HEK293 (cell line): ENCODE measurements around the gene AEN.

ENCODE experiments used
- CTCF ChIA-PET: fragments of 350-600 bp; formaldehyde crosslinking; extraction: SDS; loops from one replicate; lab custom pipeline; 2021; ENCODE audit warnings: antibody characterized with exemption; lab: Yijun Ruan, JAX
- POLR2A ChIA-PET: fragments of 300-600 bp; formaldehyde crosslinking; extraction: SDS; loops from one replicate; lab custom pipeline; 2020; ENCODE audit warnings: antibody characterized with exemption, inconsistent platforms; lab: Yijun Ruan, JAX
- H3K27ac ChIP-seq: fragments of 200-500 bp; sonication (Bioruptor generic); 2 replicates; pipeline ENCODE4 v1.5.1; 2014; ENCODE audit warnings: low read depth, low read length, control low read depth, inconsistent platforms; ENCODE audit errors: extremely low read depth
- H3K36me3 ChIP-seq, 2 experiments: fragments of 200-500 bp in 1 of 2; sonication (Bioruptor generic) in 1 of 2; 1 replicate in 1 of 2; 2 replicates in 1 of 2; pipeline ENCODE4 v1.5.1; 2014 to 2017; ENCODE audit warnings: inconsistent platforms in 2 of 2, low read length in 2 of 2; ENCODE audit not compliant: control insufficient read depth in 2 of 2, insufficient read depth in 1 of 2
- H3K4me1 ChIP-seq: fragments of 200-500 bp; sonication (Bioruptor generic); 2 replicates; pipeline ENCODE4 v1.5.1; 2014; ENCODE audit warnings: mild to moderate bottlenecking, low read length, inconsistent platforms; ENCODE audit not compliant: control insufficient read depth, insufficient read depth
- H3K4me3 ChIP-seq: 2 replicates; pipeline ENCODE4 v1.5.1; 2011; ENCODE audit warnings: low read depth, mild to moderate bottlenecking, control low read depth, low read length, moderate library complexity
- H3K9me3 ChIP-seq: fragments of 200-500 bp; sonication (Bioruptor generic); 2 replicates; pipeline ENCODE4 v1.5.1; 2014; ENCODE audit warnings: low read depth, low read length, inconsistent platforms; ENCODE audit not compliant: control insufficient read depth, insufficient read depth
- GLIS1 ChIP-seq: fragments of 450-650 bp; formaldehyde crosslinking; IDR thresholded peaks from 2 replicates; pipeline ENCODE4 v1.5.1; 2016; ENCODE audit warnings: missing biosample characterization, missing genetic modification characterization
- SALL2 ChIP-seq: fragments of 450-650 bp; formaldehyde crosslinking; IDR thresholded peaks from 2 replicates; pipeline ENCODE4 v1.5.0; 2017; ENCODE audit warnings: missing biosample characterization, mild to moderate bottlenecking, missing genetic modification characterization, borderline replicate concordance
- ZBTB26 ChIP-seq: fragments of 450-650 bp; formaldehyde crosslinking; optimal IDR thresholded peaks from 2 replicates; pipeline ENCODE3; 2016; ENCODE audit warnings: missing biosample characterization, mild to moderate bottlenecking, missing genetic modification characterization
- ZBTB49 ChIP-seq: fragments of 450-650 bp; formaldehyde crosslinking; IDR thresholded peaks from 2 replicates; pipeline ENCODE4 v1.5.1; 2016; ENCODE audit warnings: missing biosample characterization, missing genetic modification characterization, low read depth
- ZFP69B ChIP-seq: fragments of 450-650 bp; formaldehyde crosslinking; IDR thresholded peaks from 2 replicates; pipeline ENCODE4 v1.5.1; 2016; ENCODE audit warnings: missing biosample characterization, missing genetic modification characterization
- ZNF10 ChIP-seq: fragments of 450-650 bp; formaldehyde crosslinking; IDR thresholded peaks from 2 replicates; pipeline ENCODE4 v1.5.1; 2017; ENCODE audit warnings: missing biosample characterization, missing genetic modification characterization
- ZNF112 ChIP-seq: fragments of 450-650 bp; formaldehyde crosslinking; IDR thresholded peaks from 2 replicates; pipeline ENCODE4 v1.5.0; 2017; ENCODE audit warnings: missing biosample characterization, missing genetic modification characterization
- ZNF121 ChIP-seq: fragments of 450-650 bp; formaldehyde crosslinking; IDR thresholded peaks from 2 replicates; pipeline ENCODE4 v1.5.1; 2016; ENCODE audit warnings: missing biosample characterization, missing genetic modification characterization
- ZNF211 ChIP-seq: fragments of 450-650 bp; formaldehyde crosslinking; IDR thresholded peaks from 2 replicates; pipeline ENCODE4 v1.5.1; 2016; ENCODE audit warnings: low read depth, missing biosample characterization, missing genetic modification characterization
- ZNF223 ChIP-seq: fragments of 450-650 bp; formaldehyde crosslinking; IDR thresholded peaks from 2 replicates; pipeline ENCODE4 v1.5.1; 2016; ENCODE audit warnings: missing biosample characterization, missing genetic modification characterization
- ZNF473 ChIP-seq: fragments of 450-650 bp; formaldehyde crosslinking; IDR thresholded peaks from 2 replicates; pipeline ENCODE4 v1.5.1; 2017; ENCODE audit warnings: missing biosample characterization, missing genetic modification characterization
- ZNF530 ChIP-seq: fragments of 450-650 bp; formaldehyde crosslinking; IDR thresholded peaks from 2 replicates; pipeline ENCODE4 v1.5.1; 2016; ENCODE audit warnings: low read depth, missing biosample characterization, missing genetic modification characterization
- ZNF544 ChIP-seq: fragments of 450-650 bp; formaldehyde crosslinking; IDR thresholded peaks from 2 replicates; pipeline ENCODE4 v1.5.0; 2017; ENCODE audit warnings: missing biosample characterization, missing genetic modification characterization
- ZNF549 ChIP-seq: fragments of 450-650 bp; IDR thresholded peaks from 2 replicates; pipeline ENCODE4 v1.5.1; 2018; ENCODE audit warnings: missing biosample characterization, missing genetic modification characterization, mild to moderate bottlenecking, inconsistent platforms, moderate library complexity
- ZNF560 ChIP-seq: fragments of 450-650 bp; formaldehyde crosslinking; IDR thresholded peaks from 2 replicates; pipeline ENCODE4 v1.5.1; 2017; ENCODE audit warnings: missing biosample characterization, missing genetic modification characterization, borderline replicate concordance
- ZNF660 ChIP-seq: fragments of 450-650 bp; IDR thresholded peaks from 2 replicates; pipeline ENCODE4 v1.5.1; 2018; ENCODE audit warnings: missing biosample characterization, mild to moderate bottlenecking, missing genetic modification characterization
- ZNF707 ChIP-seq: fragments of 450-650 bp; formaldehyde crosslinking; IDR thresholded peaks from 2 replicates; pipeline ENCODE4 v1.5.1; 2016; ENCODE audit warnings: missing biosample characterization, missing genetic modification characterization
- TF ChIP-seq, protein P1 (sequence below): fragments of 450-650 bp; IDR thresholded peaks from 2 replicates; pipeline ENCODE4 v1.5.1; 2018; ENCODE audit warnings: missing biosample characterization, mild to moderate bottlenecking, missing genetic modification characterization
- TF ChIP-seq, protein P2 (sequence below): fragments of 450-650 bp; formaldehyde crosslinking; IDR thresholded peaks from 2 replicates; pipeline ENCODE4 v1.5.1; 2016; ENCODE audit warnings: missing biosample characterization, missing genetic modification characterization
- TF ChIP-seq, protein P3 (sequence below): fragments of 450-650 bp; formaldehyde crosslinking; IDR thresholded peaks from 2 replicates; pipeline ENCODE4 v1.5.1; 2016; ENCODE audit warnings: missing biosample characterization, missing genetic modification characterization

AEN gene

DNA sequence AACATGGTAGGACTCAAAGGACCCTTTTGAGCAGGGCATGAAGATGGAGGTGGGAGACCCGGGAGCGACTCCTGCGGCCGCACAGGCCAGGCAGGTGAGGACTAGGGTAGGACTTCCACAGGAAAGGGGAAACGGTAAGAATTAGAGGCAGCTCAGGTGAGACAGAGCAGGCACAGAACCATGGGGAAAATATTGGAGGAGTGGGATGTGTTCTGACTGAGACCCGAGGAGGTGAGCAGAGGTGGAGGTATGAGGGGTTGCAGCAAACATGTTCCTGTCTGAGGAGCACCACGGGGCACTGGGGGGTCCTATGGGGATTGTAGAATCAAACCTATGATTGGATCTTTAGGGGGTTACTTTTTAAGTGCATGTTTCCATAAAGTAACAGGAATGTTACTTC, 16.3 kb downstream of the AEN start:
- Histone ChIP-seq H3K27ac (no peak overlapping the region), H3K4me1 (peaks cover 6% of the 10 kb centered on the region; the same call in 1 of the 2 replicates), H3K9me3 (no peaks in the 10 kb centered on the region), H3K4me3 (no peak overlapping the region), H3K36me3 (peaks cover 28 to 29% of the 10 kb centered on the region in 2 experiments)
- POLR2A ChIA-PET: interaction anchor here (0.5 kb wide), 1 partner anchor 28 kb away, joined by 4 read pairs; no protein-coding TSS in a partner anchor
- CTCF ChIA-PET: interaction anchor here (0.6 to 0.8 kb wide), 2 partner anchors 11 to 266 kb away, joined by 4 read pairs; no protein-coding TSS in a partner anchor
- no peak for TF ChIP-seq ZBTB49 (tag by site-specific recombination)
- TF ChIP-seq ZNF10 (tag by site-specific recombination): no peak
- no peak for TF ChIP-seq ZNF560 (tag by site-specific recombination)
- TF ChIP-seq, protein P1, sequence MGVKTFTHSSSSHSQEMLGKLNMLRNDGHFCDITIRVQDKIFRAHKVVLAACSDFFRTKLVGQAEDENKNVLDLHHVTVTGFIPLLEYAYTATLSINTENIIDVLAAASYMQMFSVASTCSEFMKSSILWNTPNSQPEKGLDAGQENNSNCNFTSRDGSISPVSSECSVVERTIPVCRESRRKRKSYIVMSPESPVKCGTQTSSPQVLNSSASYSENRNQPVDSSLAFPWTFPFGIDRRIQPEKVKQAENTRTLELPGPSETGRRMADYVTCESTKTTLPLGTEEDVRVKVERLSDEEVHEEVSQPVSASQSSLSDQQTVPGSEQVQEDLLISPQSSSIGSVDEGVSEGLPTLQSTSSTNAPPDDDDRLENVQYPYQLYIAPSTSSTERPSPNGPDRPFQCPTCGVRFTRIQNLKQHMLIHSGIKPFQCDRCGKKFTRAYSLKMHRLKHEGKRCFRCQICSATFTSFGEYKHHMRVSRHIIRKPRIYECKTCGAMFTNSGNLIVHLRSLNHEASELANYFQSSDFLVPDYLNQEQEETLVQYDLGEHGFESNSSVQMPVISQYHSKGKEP (tag by site-specific recombination): no peak
- TF ChIP-seq ZNF549 (tag by site-specific recombination): no peak
- no peak for TF ChIP-seq ZNF707 (tag by site-specific recombination)
- TF ChIP-seq, protein P2, sequence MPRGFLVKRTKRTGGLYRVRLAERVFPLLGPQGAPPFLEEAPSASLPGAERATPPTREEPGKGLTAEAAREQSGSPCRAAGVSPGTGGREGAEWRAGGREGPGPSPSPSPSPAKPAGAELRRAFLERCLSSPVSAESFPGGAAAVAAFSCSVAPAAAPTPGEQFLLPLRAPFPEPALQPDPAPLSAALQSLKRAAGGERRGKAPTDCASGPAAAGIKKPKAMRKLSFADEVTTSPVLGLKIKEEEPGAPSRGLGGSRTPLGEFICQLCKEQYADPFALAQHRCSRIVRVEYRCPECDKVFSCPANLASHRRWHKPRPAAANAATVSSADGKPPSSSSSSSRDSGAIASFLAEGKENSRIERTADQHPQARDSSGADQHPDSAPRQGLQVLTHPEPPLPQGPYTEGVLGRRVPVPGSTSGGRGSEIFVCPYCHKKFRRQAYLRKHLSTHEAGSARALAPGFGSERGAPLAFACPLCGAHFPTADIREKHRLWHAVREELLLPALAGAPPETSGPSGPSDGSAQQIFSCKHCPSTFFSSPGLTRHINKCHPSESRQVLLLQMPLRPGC (tag by site-specific recombination): no peak
- no peak for TF ChIP-seq ZNF530 (tag by site-specific recombination)
- no peak for TF ChIP-seq GLIS1 (tag by site-specific recombination)
- no peak for TF ChIP-seq ZNF223 (tag by site-specific recombination)
- TF ChIP-seq ZNF112 (tag by site-specific recombination): no peak
- TF ChIP-seq ZNF660 (tag by site-specific recombination): no peak
- TF ChIP-seq ZNF211 (tag by site-specific recombination): no peak
- TF ChIP-seq, protein P3, sequence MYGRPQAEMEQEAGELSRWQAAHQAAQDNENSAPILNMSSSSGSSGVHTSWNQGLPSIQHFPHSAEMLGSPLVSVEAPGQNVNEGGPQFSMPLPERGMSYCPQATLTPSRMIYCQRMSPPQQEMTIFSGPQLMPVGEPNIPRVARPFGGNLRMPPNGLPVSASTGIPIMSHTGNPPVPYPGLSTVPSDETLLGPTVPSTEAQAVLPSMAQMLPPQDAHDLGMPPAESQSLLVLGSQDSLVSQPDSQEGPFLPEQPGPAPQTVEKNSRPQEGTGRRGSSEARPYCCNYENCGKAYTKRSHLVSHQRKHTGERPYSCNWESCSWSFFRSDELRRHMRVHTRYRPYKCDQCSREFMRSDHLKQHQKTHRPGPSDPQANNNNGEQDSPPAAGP (tag by site-specific recombination): no peak
- TF ChIP-seq ZNF473 (tag by site-specific recombination): no peak
- TF ChIP-seq ZNF121 (tag by site-specific recombination): no peak
- TF ChIP-seq SALL2: no peak
- TF ChIP-seq ZNF544: no peak
- no peak for TF ChIP-seq ZFP69B (tag by site-specific recombination)
- no peak for TF ChIP-seq ZBTB26 (tag by site-specific recombination)
- TF ChIP-seq, all 188 proteins: peak for 0
